ENCODE data around the gene SLAMF1.

The SLAMF1 gene

GRCh38 chr1:160625321-160625720 is 21.5 kb downstream of the SLAMF1 start:
- no peak for DNase-seq (ENCODE audit: low read depth, low spot score)

- DNase-seq (ENCODE audit: low read depth, low spot score) = no peak
Measured at GRCh38 chr1:160624464-160624863, 22.4 kb downstream of the SLAMF1 start.

GRCh38 chr1:160623862-160624261 is 23.0 kb downstream of the SLAMF1 start:
- DNase-seq (ENCODE audit: low read depth, low spot score) = no peak

- no peak for DNase-seq (ENCODE audit: low read depth, low spot score)
Measured at GRCh38 chr1:160623227-160623633, 23.6 kb downstream of the SLAMF1 start.

GRCh38 chr1:160622501-160623226 is 24.2 kb downstream of the SLAMF1 start:
- DNase-seq (ENCODE audit: low read depth, low spot score) = no peak

GRCh38 chr1:160621633-160622413 is 25.0 kb downstream of the SLAMF1 start:
- DNase-seq (ENCODE audit: low read depth, low spot score) = no peak

- no peak for DNase-seq (ENCODE audit: low read depth, low spot score)
Measured at GRCh38 chr1:160620942-160621632, 25.8 kb downstream of the SLAMF1 start.

- DNase-seq (ENCODE audit: low read depth, low spot score) = no peak
Measured at GRCh38 chr1:160619742-160620277, 27.0 kb downstream of the SLAMF1 start.

- no peak for DNase-seq (ENCODE audit: low read depth, low spot score)
Measured at GRCh38 chr1:160618763-160619274, 28.0 kb downstream of the SLAMF1 start.

GRCh38 chr1:160618327-160618726 is 28.5 kb downstream of the SLAMF1 start:
- no peak for DNase-seq (ENCODE audit: low read depth, low spot score)

GRCh38 chr1:160615660-160616059 is 31.2 kb downstream of the SLAMF1 start:
- DNase-seq (ENCODE audit: low read depth, low spot score) = no peak

- no peak for DNase-seq (ENCODE audit: low read depth, low spot score)
Measured at GRCh38 chr1:160614410-160614809, 32.4 kb downstream of the SLAMF1 start.

- DNase-seq (ENCODE audit: low read depth, low spot score) = no peak
Measured at GRCh38 chr1:160612613-160613218, 34.1 kb downstream of the SLAMF1 start.

- DNase-seq (ENCODE audit: low read depth, low spot score) = no peak
Measured at GRCh38 chr1:160610569-160611242, 36.1 kb downstream of the SLAMF1 start.

- no peak for DNase-seq (ENCODE audit: low read depth, low spot score)
Measured at GRCh38 chr1:160608941-160609340, 37.9 kb downstream of the SLAMF1 start.

GRCh38 chr1:160608514-160608913 is 38.3 kb downstream of the SLAMF1 start:
- no peak for DNase-seq (ENCODE audit: low read depth, low spot score)

- no peak for DNase-seq (ENCODE audit: low read depth, low spot score)
Measured at GRCh38 chr1:160608057-160608456, 38.8 kb downstream of the SLAMF1 start.

- DNase-seq (ENCODE audit: low read depth, low spot score) = no peak
Measured at GRCh38 chr1:160607672-160608032, 39.2 kb downstream of the SLAMF1 start.

- peak; percentile 75 for DNase-seq (ENCODE audit: low read depth, low spot score)
Measured at GRCh38 chr1:160607011-160607671, 39.7 kb downstream of the SLAMF1 start.

- no peak for DNase-seq (ENCODE audit: low read depth, low spot score)
Measured at GRCh38 chr1:160606611-160607010, 40.2 kb downstream of the SLAMF1 start.

Data from astrocyte of the hippocampus (primary cell).